ENCODE results near the gene DCDC2B. TPM values are rescaled to one million over a fixed set of nuclear protein-coding genes. Genes with fewer than 3 reads are reported as not detected.
A peak's percentile ranks its signal among the peaks of the same experiment; 100 is the strongest.

DCDC2B gene
- total and polyA plus RNA-seq, 9 of the 15 experiments (the other 6 are each of a cell fraction or from before 2014, with no cell fraction given) = not detected

DNA sequence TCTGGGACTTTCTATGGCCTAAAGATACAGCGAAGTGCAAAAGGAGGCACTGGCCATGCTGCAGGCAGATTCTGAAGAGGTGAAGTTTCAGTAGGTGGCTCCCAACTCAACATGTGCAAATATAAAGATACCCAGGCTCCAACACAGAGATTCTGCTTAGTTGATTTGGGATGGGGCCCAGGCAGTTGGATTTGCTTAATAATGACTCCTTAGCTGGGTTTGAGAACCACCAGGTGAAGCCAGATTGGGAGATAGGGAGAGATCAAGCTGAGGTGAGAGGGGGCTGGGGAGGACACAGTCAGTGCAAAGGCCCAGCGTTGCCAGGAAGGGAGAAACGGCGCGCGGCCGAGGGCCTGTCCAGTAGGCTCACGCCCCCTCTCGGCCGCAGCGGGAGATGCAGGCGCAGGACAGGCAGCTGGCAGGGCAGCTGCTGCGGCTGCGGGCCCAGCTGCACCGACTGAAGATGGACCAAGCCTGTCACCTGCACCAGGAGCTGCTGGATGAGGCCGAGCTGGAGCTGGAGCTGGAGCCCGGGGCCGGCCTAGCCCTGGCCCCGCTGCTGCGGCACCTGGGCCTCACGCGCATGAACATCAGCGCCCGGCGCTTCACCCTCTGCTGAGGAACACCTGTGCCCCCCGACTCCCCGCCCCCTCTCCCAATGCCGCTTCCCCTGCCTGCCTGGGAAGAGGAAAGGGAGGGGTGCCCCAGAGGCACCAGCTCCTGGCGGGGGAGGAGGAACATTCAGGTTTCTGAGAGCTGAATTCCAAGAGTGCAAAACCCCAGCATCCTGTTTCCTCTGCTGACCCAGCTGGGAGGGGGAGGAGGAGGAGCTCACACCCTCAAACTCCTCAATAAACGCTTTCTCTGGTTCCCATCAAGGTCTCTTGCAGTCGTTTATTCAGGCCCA lies 39.3 kb downstream of the DCDC2B start (continued):
- TF ChIP-seq MYNN (IDR thresholded peaks at IDR 0.05) = peak; percentile 45; the same call in 1 of the 2 replicates
- no peak for TF ChIP-seq MYNN (CRISPR knock-in tag; IDR thresholded peaks at IDR 0.05)
- TF ChIP-seq SREBF1 (IDR thresholded peaks at IDR 0.05; ENCODE audit: borderline replicate concordance, low read depth, low read length) = no peak
- TF ChIP-seq XRCC5 (IDR thresholded peaks at IDR 0.05; ENCODE audit: low read depth, low read length) = 0 out of 2 replicates have a peak, but pooled peaks have one; percentile 73
- 0 out of 2 replicates have a peak, but pooled peaks have one; percentile 33 for TF ChIP-seq SMARCE1 (IDR thresholded peaks at IDR 0.05)
- TF ChIP-seq SMAD4 (CRISPR knock-in tag; conservative IDR thresholded peaks at IDR 0.05) = peak; percentile 58
- TF ChIP-seq NFIC (IDR thresholded peaks at IDR 0.05) = peak; percentile 60
- TF ChIP-seq MTF1 (CRISPR knock-in tag; IDR thresholded peaks at IDR 0.05; ENCODE audit: borderline replicate concordance) = no peak
- TF ChIP-seq SP1 (CRISPR knock-in tag; IDR thresholded peaks at IDR 0.05) = peak; percentile 72
- peak; percentile 74 for TF ChIP-seq DPF2 (IDR thresholded peaks at IDR 0.05)
- 0 out of 2 replicates have a peak, but pooled peaks have one; percentile 48 for TF ChIP-seq LCOR (CRISPR knock-in tag; IDR thresholded peaks at IDR 0.05)
- TF ChIP-seq SLC30A9 (CRISPR knock-in tag; IDR thresholded peaks at IDR 0.05) = no peak
- no peak for TF ChIP-seq MCM5 (IDR thresholded peaks at IDR 0.05; ENCODE audit: low read depth)
- peak in 1 of 2 experiments; percentile 65 for TF ChIP-seq AFF1 (IDR thresholded peaks at IDR 0.05; ENCODE audit: low read depth in 1 of 2, partially characterized antibody in 2 of 2)
- TF ChIP-seq RCOR1 (IDR thresholded peaks at IDR 0.05; ENCODE audit: borderline replicate concordance in 1 of 2, low read depth in 2 of 2, low read length in 2 of 2) = peak; percentile 40 to 97; a peak in 3 of 4 replicates
- no peak for TF ChIP-seq MXI1 (IDR thresholded peaks at IDR 0.05; ENCODE audit: low read depth, low read length)
- TF ChIP-seq KDM4B (IDR thresholded peaks at IDR 0.05; ENCODE audit: borderline replicate concordance in 2 of 2, low read depth in 1 of 2) = peak in 1 of 2 experiments; percentile 36; a peak in 1 of 4 replicates
- TF ChIP-seq CTCF (IDR thresholded peaks at IDR 0.05 in 2 of 3, conservative IDR thresholded peaks at IDR 0.05 in 1 of 3; ENCODE audit: insufficient read depth in 2 of 3, low read depth in 1 of 3, low read length in 3 of 3) = peak; percentile 94 to 97 (median 95)

Measured in K562 (cell line).